DOHH2 (cell line): Measurements from ENCODE around the gene TRAF3.

Source experiments
- H3F3A ChIP-seq: fragments of 200-600 bp; sonication (generic), shearing (Covaris generic); 2 replicates; pipeline ENCODE4 v1.6.0; 2016; ENCODE audit warnings: antibody characterized with exemption, mild to moderate bottlenecking; ENCODE audit not compliant: control insufficient read depth, insufficient read depth
- H3K27ac ChIP-seq: fragments of 200-600 bp; sonication (generic); 2 replicates; pipeline ENCODE4 v1.5.1; 2014; ENCODE audit warnings: low read depth, mild to moderate bottlenecking, low read length, moderate library complexity
- H3K27me3 ChIP-seq: fragments of 200-600 bp; sonication (generic); 2 replicates; pipeline ENCODE4 v1.6.1; 2014; ENCODE audit warnings: mild to moderate bottlenecking, low read length, mixed read lengths; ENCODE audit not compliant: control insufficient read depth
- H3K36me3 ChIP-seq: fragments of 200-600 bp; sonication (generic); 2 replicates; pipeline ENCODE4 v1.6.1; 2014; ENCODE audit warnings: mild to moderate bottlenecking, low read length, moderate library complexity, mixed read lengths; ENCODE audit not compliant: control insufficient read depth
- H3K4me1 ChIP-seq: fragments of 200-600 bp; sonication (generic); 2 replicates; pipeline ENCODE4 v1.6.1; 2014; ENCODE audit warnings: mild to moderate bottlenecking, low read length, mixed read lengths; ENCODE audit not compliant: control insufficient read depth
- H3K4me2 ChIP-seq: fragments of 200-600 bp; sonication (generic); 2 replicates; pipeline ENCODE4 v1.6.0; 2014; ENCODE audit warnings: mild to moderate bottlenecking, low read length, moderate library complexity
- H3K4me3 ChIP-seq: fragments of 200-600 bp; sonication (generic); 2 replicates; pipeline ENCODE4 v1.5.1; 2014; ENCODE audit warnings: mild to moderate bottlenecking, low read length, mixed read lengths
- H3K79me2 ChIP-seq: fragments of 200-600 bp; sonication (generic); 2 replicates; pipeline ENCODE4 v1.6.1; 2014; ENCODE audit warnings: mild to moderate bottlenecking, low read length, mixed read lengths; ENCODE audit not compliant: control insufficient read depth
- H3K9me2 ChIP-seq: fragments of 200-600 bp; sonication (generic); replicated peaks from 2 replicates; pipeline ENCODE4 v1.6.1; 2014; ENCODE audit warnings: mild to moderate bottlenecking, low read length, mixed read lengths; ENCODE audit not compliant: control insufficient read depth
- H3K9me3 ChIP-seq: fragments of 200-600 bp; sonication (generic); 2 replicates; pipeline ENCODE4 v1.6.1; 2014; ENCODE audit warnings: antibody characterized with exemption, low read length, mixed read lengths; ENCODE audit not compliant: control insufficient read depth, insufficient read depth
- H4K20me1 ChIP-seq: fragments of 200-600 bp; sonication (generic); 2 replicates; pipeline ENCODE4 v1.6.0; 2014; ENCODE audit warnings: low read depth, mild to moderate bottlenecking, antibody characterized with exemption, low read length, moderate library complexity; ENCODE audit not compliant: control insufficient read depth, insufficient read depth
- EZH2phosphoT487 ChIP-seq: fragments of 200-600 bp; sonication (generic); IDR thresholded peaks from 2 replicates; pipeline ENCODE4 v1.6.1; 2017; ENCODE audit warnings: borderline replicate concordance, mild to moderate bottlenecking, antibody characterized with exemption, low read length, moderate library complexity, mixed read lengths
- TF ChIP-seq, protein P1 (sequence below): fragments of 200-600 bp; sonication (generic); IDR thresholded peaks from one replicate; pipeline ENCODE4 v1.5.1; 2014; ENCODE audit warnings: antibody characterized with exemption, mild to moderate bottlenecking, low read depth, low read length; ENCODE audit not compliant: poor library complexity, severe bottlenecking

Gene TRAF3

DNA sequence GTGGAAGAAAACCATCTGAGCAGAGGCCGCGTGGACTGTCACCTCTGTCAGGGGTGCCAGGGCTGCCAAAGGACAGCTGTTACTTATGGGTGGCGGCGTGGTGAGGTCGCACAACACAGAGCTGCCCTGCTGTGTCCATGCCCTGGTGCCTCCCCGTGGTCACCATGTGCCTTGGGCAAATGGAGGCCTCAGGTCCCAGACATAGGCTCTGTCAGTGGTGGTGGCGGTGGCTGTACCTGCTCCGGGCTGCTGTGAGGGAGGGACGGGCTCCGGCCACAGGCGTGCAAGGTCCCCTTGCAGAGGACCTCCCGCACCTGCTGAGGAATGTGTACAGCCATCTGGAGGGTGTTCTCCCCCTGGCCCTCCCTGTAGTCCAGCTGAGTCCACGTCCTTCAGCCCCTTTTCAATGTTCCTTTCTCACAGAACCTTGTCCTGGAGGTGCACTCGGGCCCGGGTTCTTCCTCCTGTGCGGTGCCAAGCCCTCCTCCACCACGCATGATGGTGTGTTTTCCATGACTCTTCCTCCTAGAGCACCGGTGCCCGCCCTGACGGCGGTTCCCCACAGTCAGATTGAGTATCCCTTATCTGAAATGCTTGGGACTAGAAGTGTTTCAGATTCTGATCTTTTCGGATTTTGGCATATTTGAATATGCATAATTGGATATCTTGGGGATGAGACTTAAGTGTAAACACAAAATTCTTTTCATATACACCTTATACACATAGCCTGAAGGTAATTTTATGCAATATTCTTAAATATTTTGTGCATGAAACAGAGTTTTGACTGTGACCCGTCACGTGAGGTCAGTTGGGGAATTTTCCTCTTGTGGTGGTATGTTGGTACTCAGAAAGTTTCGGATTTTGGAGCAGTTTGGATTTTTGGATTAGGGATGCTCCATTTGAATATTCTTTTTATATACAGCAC, 49.8 kb downstream of the TRAF3 start:
- H3K9me3 ChIP-seq, result no peaks in the 10 kb centered on the region
- H3K27me3 ChIP-seq, result no peaks in the 10 kb centered on the region
- H3K36me3 ChIP-seq, result peaks cover 12% of the 10 kb centered on the region; the same call in 1 of the 2 replicates
- no peak overlapping the region for H3K4me3 ChIP-seq
- peaks cover 6% of the 10 kb centered on the region; the same call in 1 of the 2 replicates for H4K20me1 ChIP-seq
- peaks cover 74% of the 10 kb centered on the region for H3K79me2 ChIP-seq
- no peak overlapping the region for H3K4me2 ChIP-seq
- H3K27ac ChIP-seq, result no peak overlapping the region
- H3F3A ChIP-seq, result no peaks in the 10 kb centered on the region
- H3K4me1 ChIP-seq, result no peaks in the 10 kb centered on the region
- no peak for TF ChIP-seq EZH2phosphoT487
- TF ChIP-seq, protein P1, sequence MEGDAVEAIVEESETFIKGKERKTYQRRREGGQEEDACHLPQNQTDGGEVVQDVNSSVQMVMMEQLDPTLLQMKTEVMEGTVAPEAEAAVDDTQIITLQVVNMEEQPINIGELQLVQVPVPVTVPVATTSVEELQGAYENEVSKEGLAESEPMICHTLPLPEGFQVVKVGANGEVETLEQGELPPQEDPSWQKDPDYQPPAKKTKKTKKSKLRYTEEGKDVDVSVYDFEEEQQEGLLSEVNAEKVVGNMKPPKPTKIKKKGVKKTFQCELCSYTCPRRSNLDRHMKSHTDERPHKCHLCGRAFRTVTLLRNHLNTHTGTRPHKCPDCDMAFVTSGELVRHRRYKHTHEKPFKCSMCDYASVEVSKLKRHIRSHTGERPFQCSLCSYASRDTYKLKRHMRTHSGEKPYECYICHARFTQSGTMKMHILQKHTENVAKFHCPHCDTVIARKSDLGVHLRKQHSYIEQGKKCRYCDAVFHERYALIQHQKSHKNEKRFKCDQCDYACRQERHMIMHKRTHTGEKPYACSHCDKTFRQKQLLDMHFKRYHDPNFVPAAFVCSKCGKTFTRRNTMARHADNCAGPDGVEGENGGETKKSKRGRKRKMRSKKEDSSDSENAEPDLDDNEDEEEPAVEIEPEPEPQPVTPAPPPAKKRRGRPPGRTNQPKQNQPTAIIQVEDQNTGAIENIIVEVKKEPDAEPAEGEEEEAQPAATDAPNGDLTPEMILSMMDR, result no peak
- H3K9me2 ChIP-seq, result no peaks in the 10 kb centered on the region

DNA sequence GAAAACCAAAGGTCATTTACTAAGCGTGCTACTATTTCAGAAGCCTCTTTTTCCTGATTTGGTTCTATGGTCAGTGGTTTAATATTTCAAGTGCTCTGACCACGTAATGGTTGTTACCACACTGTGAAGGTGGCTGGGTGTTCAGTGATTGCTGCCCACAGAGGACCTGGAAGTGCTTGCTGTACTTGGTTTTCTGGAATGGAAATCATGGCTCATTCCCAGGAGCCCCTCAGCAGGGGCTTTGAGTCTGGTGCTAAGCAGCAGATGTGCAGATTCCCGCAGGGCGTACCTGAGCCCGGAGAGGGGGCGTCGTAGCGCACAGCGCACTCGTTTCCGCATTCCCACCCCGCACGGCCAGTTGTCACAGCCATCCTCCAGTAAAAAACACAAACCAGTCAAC, 50.5 kb downstream of the TRAF3 start:
- Histone ChIP-seq H3K4me2 (no peak overlapping the region), H3K4me3 (no peak overlapping the region), H3K9me2 (no peaks in the 10 kb centered on the region), H3K9me3 (no peaks in the 10 kb centered on the region), H3K27ac (no peak overlapping the region), H3K4me1 (no peaks in the 10 kb centered on the region), H3K27me3 (no peaks in the 10 kb centered on the region), H3K36me3 (peaks cover 12% of the 10 kb centered on the region; the same call in 1 of the 2 replicates), H4K20me1 (peaks cover 6% of the 10 kb centered on the region; the same call in 1 of the 2 replicates), H3F3A (no peaks in the 10 kb centered on the region), H3K79me2 (peaks cover 68% of the 10 kb centered on the region)
- no peak for TF ChIP-seq EZH2phosphoT487
- TF ChIP-seq, protein P1, result no peak

DNA sequence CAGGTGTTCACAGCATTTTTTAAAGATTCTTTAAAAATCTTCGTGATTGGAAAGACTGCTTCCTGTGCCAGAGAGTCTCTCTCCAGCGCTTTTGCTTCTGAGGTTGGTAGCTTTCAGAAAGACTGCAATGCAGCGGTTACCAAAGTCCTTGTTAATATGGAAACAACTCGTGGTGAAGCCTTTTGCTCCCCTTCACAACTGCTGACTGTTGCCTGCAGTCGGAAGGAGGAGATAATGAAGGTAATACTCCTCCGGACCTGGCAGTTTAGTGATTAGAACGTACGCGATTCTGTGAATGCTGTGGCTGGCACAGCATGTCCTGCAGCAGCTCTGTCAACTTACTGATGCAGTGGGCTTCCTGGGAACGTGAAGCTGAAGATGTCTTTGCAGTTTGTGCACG, 50.9 kb downstream of the TRAF3 start:
- H3K4me3 ChIP-seq, result no peak overlapping the region
- no peaks in the 10 kb centered on the region for H3K9me3 ChIP-seq
- H3K27me3 ChIP-seq, result no peaks in the 10 kb centered on the region
- H4K20me1 ChIP-seq, result peaks cover 6% of the 10 kb centered on the region; the same call in 1 of the 2 replicates
- TF ChIP-seq, protein P1, result no peak
- TF ChIP-seq EZH2phosphoT487, result no peak
- H3K4me2 ChIP-seq, result no peak overlapping the region
- H3K36me3 ChIP-seq, result peaks cover 12% of the 10 kb centered on the region; the same call in 1 of the 2 replicates
- H3F3A ChIP-seq, result no peaks in the 10 kb centered on the region
- peaks cover 64% of the 10 kb centered on the region for H3K79me2 ChIP-seq
- no peak overlapping the region for H3K27ac ChIP-seq
- H3K9me2 ChIP-seq, result no peaks in the 10 kb centered on the region
- no peaks in the 10 kb centered on the region for H3K4me1 ChIP-seq
